Progenitor cell of endocrine pancreas (in vitro differentiated cells): ENCODE measurements around the gene LEMD1. TPM values are rescaled to one million over a fixed set of nuclear protein-coding genes. Genes with fewer than 3 reads are reported as not detected.
"Not testable (repeated sequence)": the region's sequence is repeated elsewhere in the genome, so short reads cannot be mapped to it uniquely, and the experiment has no call there.

Experiments used
- DNase-seq: peaks from one replicate; pipeline ENCODE4 v3.0.0; 2021; ENCODE audit warnings: low spot score; ENCODE audit not compliant: unreplicated experiment
- H3K27ac Mint-ChIP-seq: 2 replicates; pipeline ENCODE4 v1.8.0; 2021; ENCODE audit warnings: mild to moderate bottlenecking, moderate library complexity, mixed read lengths
- H3K27me3 Mint-ChIP-seq: 2 replicates; pipeline ENCODE4 v1.8.0; 2021; ENCODE audit warnings: mixed read lengths
- H3K36me3 Mint-ChIP-seq: 2 replicates; pipeline ENCODE4 v1.8.0; 2022; ENCODE audit warnings: mixed read lengths; ENCODE audit not compliant: insufficient read depth
- H3K4me1 Mint-ChIP-seq: 2 replicates; pipeline ENCODE4 v1.8.0; 2021; ENCODE audit warnings: low read depth, mixed read lengths
- H3K4me3 Mint-ChIP-seq: 2 replicates; pipeline ENCODE4 v1.8.0; 2021; ENCODE audit warnings: low read depth, mild to moderate bottlenecking, moderate library complexity, mixed read lengths
- H3K9me3 Mint-ChIP-seq: 2 replicates; pipeline ENCODE4 v1.8.0; 2021; ENCODE audit warnings: low read depth, mixed read lengths
- CTCF ChIP-seq: fragments of 200-600 bp; sonication (generic); IDR thresholded peaks from one replicate; pipeline ENCODE4 v1.5.0; 2021; ENCODE audit warnings: antibody characterized with exemption, mild to moderate bottlenecking; ENCODE audit not compliant: unreplicated experiment
- total RNA-seq: library from RNA; stranded (reverse); gene quantifications from 2 replicates; pipeline ENCODE4 v1.2.1, GENCODE V29; 2021

LEMD1 gene
- total RNA-seq, 1 donor from 2014 or later: 13.9 TPM

DNA sequence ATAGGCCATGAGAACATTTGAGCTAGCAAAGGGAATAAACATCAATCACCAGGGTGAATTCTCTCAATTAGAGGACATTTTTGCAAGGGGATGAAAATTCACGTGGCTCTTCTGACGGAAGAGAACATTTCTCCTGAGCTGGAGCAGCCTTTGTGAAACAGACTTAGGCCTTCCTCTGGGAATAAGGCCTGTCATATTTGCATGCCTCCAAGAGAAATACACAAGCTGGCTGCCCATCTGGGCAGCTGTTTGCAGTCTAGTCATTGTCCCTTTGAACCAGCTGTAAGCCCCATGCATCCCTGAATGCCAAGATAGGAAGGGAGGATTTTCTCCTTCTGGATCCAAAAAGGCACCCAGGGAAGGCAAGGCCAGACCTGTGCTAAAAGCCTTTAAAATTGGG, 5.5 kb downstream of the LEMD1 start:
- Mint-ChIP-seq H3K4me1 (peaks cover 2% of the 10 kb centered on the region), H3K9me3 (no peaks in the 10 kb centered on the region), H3K27ac (no peak overlapping the region), H3K36me3 (peaks cover 2% of the 10 kb centered on the region), H3K27me3 (peaks cover 7% of the 10 kb centered on the region), H3K4me3 (no peak overlapping the region)
- no peak for DNase-seq
- no peak for TF ChIP-seq CTCF

DNA sequence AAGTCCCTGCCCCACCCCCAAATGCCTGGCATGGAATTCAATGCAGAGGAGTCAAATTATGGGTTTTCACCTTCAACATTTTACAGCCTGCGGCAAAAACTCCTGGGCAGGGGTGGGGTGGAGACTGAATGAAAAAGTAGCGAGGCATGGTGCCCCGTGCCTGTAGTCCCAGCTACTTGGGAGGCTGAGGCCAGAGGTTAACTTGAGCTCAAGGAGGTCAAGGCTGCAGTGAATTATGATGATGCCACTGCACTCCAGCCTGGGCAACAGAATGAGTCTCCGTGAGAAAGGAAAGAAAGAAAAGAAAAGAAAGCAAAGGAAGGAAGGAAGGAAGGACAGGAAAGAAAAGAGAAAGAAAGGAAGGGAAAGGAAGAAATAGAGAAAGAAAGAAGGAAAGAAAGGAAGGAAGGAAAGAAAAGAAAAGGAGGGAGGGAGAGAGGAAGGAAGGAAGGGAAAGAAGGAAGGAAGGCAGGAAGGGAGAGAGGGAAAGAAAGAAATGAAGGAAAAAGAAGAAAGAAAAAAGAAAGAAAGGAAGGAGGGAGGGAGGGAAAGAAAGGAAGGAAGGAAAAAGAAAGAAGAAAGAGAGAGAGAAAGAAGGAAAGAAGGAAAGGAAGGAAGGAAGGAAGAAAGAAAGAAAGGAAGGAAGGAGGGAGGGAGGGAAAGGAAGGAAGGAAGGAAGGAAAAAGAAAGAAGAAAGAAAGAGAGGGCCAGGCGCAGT, 11.1 kb downstream of the LEMD1 start:
- TF ChIP-seq CTCF: no peak
- Mint-ChIP-seq H3K4me3 (no peak overlapping the region), H3K27me3 (peaks cover 18% of the 10 kb centered on the region), H3K36me3 (peaks cover 5% of the 10 kb centered on the region), H3K4me1 (no peaks in the 10 kb centered on the region), H3K27ac (no peak overlapping the region), H3K9me3 (peaks cover 7% of the 10 kb centered on the region)
- no peak for DNase-seq

DNA sequence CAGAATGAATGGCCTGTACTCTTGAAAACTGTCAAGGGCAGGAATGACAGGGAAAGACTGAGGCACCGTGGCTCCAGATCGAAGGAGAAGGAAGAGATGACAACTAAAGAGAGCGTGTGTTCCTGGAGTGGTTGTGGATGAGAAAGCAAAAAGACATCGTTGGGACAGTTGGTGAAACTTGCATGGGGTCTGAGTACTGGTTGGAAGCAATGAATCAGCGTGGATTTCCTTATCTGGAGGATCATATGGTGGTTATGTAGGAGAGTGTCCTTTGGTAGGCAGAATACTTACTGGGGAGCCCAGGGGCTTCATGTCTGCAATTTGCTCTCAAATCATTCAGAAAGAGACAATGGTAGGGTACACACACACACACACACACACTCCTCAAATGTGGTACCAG, 13.9 kb downstream of the LEMD1 start:
- Mint-ChIP-seq H3K4me1 (no peaks in the 10 kb centered on the region), H3K27ac (no peak overlapping the region), H3K36me3 (peaks cover 5% of the 10 kb centered on the region), H3K9me3 (peaks cover 7% of the 10 kb centered on the region), H3K27me3 (peaks cover 13% of the 10 kb centered on the region), H3K4me3 (no peak overlapping the region)
- TF ChIP-seq CTCF: no peak
- no peak for DNase-seq

- DNase-seq, H3K27ac Mint-ChIP-seq, H3K4me1 Mint-ChIP-seq, H3K36me3 Mint-ChIP-seq, H3K9me3 Mint-ChIP-seq, H3K4me3 Mint-ChIP-seq: not testable (repeated sequence)
- H3K27me3 Mint-ChIP-seq: peaks cover 13% of the 10 kb centered on the region
Observed at GRCh38 chr1:205406252-205406651, 15.6 kb downstream of the LEMD1 start.

GRCh38 chr1:205404484-205404883, 17.4 kb downstream of the LEMD1 start:
- H3K27me3 Mint-ChIP-seq, H3K27ac Mint-ChIP-seq, H3K4me3 Mint-ChIP-seq, H3K9me3 Mint-ChIP-seq, DNase-seq, H3K36me3 Mint-ChIP-seq, H3K4me1 Mint-ChIP-seq: not testable (repeated sequence)

GRCh38 chr1:205398586-205398985, 23.3 kb downstream of the LEMD1 start:
- H3K4me3 Mint-ChIP-seq: no peak overlapping the region
- no peaks in the 10 kb centered on the region for H3K9me3 Mint-ChIP-seq
- no peaks in the 10 kb centered on the region for H3K36me3 Mint-ChIP-seq
- no peak for TF ChIP-seq CTCF
- H3K4me1 Mint-ChIP-seq: no peaks in the 10 kb centered on the region
- H3K27ac Mint-ChIP-seq: no peak overlapping the region
- DNase-seq: no peak
- H3K27me3 Mint-ChIP-seq: peaks cover 6% of the 10 kb centered on the region
